Ramos (cell line): Measurements from ENCODE around the gene ZNF423.

ENCODE experiments used
- in situ Hi-C: fragments of 300-500 bp; cut with MboI; formaldehyde crosslinking; loops from one replicate; pipeline ENCODE4 v1.14.3; 2022; ENCODE audit warnings: low sequenced_read_pairs; ENCODE audit not compliant: unreplicated experiment

ZNF423 gene

DNA sequence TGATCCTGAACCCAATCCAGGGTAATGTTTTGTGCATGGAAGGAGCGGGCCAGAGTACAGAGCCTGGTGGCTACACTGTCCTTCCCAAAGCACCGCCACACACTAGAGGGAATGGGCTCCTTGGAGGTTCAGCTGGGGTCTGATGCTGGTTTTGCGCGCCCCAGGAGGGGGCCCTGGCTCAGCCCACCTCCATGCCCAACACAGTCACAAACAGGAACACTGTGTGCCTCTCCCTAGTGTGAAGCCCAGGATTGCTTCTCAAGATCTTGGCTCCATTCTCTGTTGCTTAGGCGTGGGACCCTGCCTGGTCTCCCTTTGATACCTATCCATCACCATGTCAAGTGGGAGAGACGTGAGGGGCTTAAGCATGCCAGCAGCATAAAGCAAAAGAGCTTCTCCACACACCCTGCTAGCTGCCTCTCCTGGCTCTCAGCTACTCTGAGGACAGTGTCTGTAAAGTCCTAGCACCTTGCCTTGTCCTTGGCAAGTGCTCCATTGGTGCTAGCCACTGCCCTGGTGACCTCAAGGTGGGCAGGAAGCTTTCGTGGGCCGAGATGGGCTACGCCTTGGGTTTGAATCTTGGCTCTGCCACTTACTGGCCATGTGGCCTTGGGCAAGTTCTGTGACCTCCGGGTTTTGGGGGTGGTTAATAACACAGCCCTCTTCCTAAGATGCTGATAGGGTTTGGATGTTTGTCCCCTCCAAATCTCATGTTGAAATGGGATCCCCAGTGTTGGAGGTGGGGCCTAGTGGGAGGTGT is 360.1 kb downstream of the ZNF423 start:
- in situ Hi-C loops: no loop called here

DNA sequence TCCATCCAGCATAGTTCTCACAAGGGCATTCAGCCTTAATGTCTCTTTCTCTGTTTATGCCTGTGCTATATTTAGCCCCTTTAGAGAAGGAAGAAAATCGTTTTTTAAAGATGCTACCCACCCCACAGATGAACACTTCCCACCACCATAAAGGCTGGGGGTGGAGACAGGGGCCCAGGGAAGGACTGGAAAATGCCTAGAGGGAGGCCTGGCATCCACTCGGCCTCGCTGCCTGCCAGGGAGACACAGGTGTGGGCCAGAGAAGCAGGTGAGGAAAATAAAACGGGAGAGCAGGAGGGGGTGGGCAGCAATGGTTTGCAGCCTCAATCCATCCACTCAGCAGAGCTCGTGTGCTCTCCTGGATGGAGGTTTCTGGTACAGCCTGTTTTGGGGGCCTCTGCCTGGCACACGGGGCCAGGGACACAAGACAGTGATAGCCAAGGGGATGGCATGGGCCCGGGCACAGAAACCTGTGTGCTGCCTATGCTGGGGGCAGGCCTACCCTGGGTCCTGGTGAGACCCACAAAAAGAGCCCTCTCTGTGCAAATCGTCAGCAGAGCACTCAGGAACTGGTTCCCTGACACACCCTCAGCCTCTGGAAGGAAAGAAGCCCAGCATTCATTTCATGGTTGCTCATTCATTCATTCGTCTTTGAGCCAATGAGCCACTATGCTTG is 360.9 kb downstream of the ZNF423 start:
- in situ Hi-C loops: no loop called here

GRCh38 chr16:49494474-49494873 is 361.4 kb downstream of the ZNF423 start:
- in situ Hi-C loops: no loop called here

DNA sequence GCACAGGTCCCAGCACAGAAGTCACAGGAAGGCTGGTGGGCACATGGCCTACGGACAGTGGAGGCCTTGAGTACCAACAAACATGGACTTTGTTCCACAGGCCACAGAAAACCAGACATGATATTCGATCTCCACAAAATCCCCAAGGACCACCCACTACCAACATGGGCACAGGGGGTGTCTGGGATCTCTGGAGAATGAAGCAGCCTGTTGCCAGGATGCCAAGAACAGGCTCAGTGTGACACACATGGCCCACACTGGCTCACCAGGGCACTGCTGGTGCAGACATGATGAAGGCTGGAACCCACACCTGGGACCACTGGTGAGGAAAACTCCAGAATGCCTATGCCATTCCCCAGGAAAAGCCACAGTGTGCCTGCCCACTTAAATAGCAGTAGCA is 362.1 kb downstream of the ZNF423 start:
- in situ Hi-C loops: no loop called here

GRCh38 chr16:49492896-49493626 is 362.9 kb downstream of the ZNF423 start:
- in situ Hi-C loops: no loop called here

- in situ Hi-C loops: no loop called here
Observed at GRCh38 chr16:49491771-49492761, 363.8 kb downstream of the ZNF423 start.

GRCh38 chr16:49491106-49491670 is 364.7 kb downstream of the ZNF423 start:
- in situ Hi-C loops: no loop called here

- in situ Hi-C loops: no loop called here
Observed at GRCh38 chr16:49490321-49490705, 365.6 kb downstream of the ZNF423 start.

DNA sequence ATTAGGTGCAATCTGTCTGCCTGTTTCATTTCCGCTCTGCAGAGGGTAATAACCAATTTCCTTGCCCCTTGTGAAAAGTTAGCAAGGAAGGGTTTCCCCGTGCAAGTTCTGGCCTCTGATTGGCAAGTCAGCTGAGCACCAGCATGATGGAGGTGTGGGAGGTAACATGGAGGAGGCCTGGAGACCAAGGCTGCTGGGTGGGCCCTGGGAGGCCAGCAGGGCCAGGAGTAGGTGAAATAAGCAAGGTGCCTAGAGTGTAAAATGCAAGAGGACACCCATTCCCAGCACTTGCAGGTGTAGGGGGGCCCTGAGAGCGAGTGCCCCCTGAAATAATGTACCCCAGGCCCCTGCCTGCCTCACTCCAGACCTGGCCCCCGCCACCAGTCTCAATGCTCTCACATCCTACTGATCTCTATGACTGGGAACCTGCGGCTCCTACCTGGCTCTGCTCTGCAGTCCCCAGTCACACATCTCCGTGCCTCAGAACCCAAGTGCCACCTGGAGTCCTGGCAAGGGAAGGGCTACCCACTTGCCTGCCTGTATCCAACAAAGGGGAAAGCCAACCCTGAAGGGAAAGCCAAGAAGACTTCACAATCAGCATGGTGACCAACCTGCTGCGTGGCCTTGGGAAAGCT is 366.1 kb downstream of the ZNF423 start:
- in situ Hi-C loops: no loop called here

GRCh38 chr16:49488740-49489525 is 367.0 kb downstream of the ZNF423 start:
- in situ Hi-C loops: no loop called here

- in situ Hi-C loops: no loop called here
Observed at GRCh38 chr16:49488336-49488735, 367.6 kb downstream of the ZNF423 start.

- in situ Hi-C loops: no loop called here
Observed at GRCh38 chr16:49487746-49488145, 368.2 kb downstream of the ZNF423 start.

- in situ Hi-C loops: no loop called here
Observed at GRCh38 chr16:49486400-49486799, 369.5 kb downstream of the ZNF423 start.

GRCh38 chr16:49485663-49486062 is 370.2 kb downstream of the ZNF423 start:
- in situ Hi-C loops: no loop called here

- in situ Hi-C loops: no loop called here
Observed at GRCh38 chr16:49484936-49485335, 371.0 kb downstream of the ZNF423 start.

DNA sequence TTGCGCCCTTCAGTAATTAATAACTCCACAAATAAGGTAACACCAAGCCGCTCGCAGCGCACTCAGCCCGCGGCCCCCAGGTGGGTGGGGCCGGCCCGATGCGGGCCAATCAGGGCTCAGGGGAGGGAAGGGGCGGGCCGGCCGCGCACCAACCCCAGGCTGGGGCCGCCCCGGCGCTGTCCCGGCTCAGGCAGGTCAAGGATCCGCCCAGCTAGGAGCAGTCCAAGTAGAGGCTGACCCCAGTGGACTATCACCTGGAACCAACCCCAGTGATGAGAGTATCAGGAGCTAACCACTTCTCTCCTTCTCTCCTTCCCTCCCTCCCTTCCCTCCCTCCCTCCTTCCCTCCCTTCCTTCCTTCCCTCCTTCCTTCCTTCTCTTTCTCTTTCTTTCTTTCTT is 371.5 kb downstream of the ZNF423 start:
- in situ Hi-C loops: no loop called here

DNA sequence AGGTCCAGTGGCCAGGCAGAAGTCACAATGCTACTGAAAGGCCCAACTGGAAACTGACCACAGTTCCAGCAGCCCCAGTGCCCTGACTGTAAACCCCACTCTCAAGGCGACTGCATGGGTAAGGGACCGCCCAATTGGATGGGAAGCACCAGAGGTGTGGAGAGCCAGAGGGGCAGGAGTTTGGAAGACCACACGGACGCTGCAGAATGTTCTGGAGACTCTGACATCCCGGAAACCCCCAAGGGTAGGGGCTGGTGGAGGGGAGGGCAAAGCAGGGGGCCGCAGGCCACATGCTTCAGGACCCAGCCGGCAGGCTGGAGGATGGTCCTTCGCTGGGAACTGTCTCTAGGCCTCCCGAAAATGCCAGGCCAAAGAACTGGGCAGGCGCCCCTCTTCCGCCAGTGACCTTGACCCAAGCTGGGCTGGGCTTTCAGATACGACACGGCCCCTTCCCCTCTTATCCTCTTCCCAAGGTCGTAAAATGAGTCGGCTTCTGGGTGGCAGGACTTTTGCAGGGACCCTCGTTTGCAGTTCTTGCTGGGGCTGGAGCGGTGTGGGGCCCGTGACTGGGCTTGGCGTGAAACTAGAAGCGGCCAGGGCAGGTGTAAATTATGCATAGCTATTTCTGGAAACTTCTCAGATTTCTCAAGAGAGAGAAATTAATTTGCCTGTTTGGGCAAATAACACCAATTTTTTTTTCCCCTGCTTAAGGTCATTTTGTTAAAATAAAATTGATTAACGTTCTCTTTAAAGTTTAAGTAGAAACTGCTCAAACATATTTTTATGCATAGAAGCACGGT is 372.1 kb downstream of the ZNF423 start:
- in situ Hi-C loops: no loop called here

DNA sequence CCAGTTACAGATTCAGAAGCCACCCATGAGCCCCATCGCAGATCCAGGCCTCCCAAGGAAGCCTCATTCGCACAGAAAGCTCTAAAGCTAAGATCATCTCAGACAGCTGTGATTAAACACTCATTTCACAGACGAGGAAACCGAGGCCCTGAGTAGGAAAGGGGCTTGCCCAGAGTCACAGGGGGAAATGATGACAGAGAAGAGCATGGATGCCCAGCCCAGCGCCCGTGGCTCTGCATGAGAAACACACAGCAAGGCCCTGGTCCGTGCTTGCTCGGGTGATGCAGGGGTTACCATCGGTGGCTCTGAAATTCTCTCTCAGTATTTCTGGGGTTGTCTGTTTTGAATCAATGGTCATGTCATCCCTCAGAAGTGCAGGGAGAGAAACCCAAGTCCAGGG is 372.7 kb downstream of the ZNF423 start:
- in situ Hi-C loops: no loop called here
